Measurements from ENCODE around the gene RGMA. TPM values are rescaled to one million over a fixed set of nuclear protein-coding genes. Genes with fewer than 3 reads are reported as not detected.

The RGMA gene
- total RNA-seq, 4 donors from 2014 or later, result 5.6 to 12.8 (median 8.5) TPM

DNA sequence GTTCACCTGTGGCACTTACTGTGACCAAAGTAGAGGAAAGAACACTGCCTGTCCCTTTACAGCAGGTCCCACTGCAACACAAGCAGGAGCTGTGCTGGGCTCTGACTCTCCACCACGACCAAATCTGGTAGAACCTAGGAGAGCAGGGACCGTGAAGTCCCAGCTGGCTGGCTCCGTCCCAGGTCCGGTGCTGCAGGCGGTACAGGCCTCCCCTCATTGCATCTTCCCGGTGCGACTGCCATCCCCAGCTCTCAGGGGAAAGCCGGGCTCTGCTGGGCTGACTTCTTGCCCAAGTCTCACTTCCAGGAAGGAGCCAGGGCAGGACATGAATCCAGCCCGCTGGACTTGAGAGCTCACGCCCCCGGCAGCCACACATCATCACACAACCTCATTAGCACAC lies 33.8 kb downstream of the RGMA start:
- TF ChIP-seq, protein P1, sequence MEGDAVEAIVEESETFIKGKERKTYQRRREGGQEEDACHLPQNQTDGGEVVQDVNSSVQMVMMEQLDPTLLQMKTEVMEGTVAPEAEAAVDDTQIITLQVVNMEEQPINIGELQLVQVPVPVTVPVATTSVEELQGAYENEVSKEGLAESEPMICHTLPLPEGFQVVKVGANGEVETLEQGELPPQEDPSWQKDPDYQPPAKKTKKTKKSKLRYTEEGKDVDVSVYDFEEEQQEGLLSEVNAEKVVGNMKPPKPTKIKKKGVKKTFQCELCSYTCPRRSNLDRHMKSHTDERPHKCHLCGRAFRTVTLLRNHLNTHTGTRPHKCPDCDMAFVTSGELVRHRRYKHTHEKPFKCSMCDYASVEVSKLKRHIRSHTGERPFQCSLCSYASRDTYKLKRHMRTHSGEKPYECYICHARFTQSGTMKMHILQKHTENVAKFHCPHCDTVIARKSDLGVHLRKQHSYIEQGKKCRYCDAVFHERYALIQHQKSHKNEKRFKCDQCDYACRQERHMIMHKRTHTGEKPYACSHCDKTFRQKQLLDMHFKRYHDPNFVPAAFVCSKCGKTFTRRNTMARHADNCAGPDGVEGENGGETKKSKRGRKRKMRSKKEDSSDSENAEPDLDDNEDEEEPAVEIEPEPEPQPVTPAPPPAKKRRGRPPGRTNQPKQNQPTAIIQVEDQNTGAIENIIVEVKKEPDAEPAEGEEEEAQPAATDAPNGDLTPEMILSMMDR (IDR thresholded peaks at IDR 0.05), result no peak
- no peak for ATAC-seq (ENCODE audit: low FRiP score)
- DNase-seq (ENCODE audit: low spot score), result no peak

DNA sequence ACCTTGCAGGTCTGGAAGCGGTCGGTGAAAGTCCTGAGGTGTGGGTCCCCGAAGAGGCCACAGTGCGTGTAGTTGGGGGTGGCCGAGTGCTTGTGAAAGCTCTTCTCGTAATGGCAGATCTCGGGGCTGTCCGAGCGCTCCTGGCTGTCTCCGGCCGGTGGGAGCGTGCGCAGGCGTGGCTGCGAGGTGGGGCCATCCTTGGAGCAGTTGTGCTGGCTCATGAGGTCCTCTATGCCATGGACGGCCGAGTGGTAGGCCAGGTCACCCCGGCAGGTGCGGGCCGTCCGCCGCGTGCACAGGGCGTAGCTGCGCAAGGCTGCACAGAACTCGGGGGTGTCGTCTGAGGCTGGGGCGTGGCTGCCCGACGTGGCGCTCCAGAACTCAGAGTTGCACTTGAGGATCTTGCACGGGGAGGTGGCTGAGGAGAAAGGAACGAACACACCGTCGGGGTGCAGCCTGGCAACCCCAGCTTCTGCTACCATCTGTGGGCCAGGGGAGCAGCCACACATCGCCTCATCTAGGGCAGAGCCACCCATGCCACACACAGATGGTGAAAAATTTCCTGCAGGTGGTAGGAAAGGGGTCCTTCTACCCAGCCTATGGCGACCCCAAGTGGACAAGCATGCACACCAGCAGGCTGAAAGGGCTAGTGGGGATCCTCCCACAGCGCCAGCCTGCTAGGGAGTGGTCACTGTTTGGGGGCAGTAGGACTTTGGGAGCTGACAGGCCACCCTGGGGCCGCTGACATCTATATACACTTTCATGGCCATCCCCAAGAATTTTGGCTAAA lies 36.7 kb downstream of the RGMA start:
- no peak for ATAC-seq (ENCODE audit: low FRiP score)
- TF ChIP-seq, protein P1 (IDR thresholded peaks at IDR 0.05), result no peak
- no peak for DNase-seq (ENCODE audit: low spot score)

DNA sequence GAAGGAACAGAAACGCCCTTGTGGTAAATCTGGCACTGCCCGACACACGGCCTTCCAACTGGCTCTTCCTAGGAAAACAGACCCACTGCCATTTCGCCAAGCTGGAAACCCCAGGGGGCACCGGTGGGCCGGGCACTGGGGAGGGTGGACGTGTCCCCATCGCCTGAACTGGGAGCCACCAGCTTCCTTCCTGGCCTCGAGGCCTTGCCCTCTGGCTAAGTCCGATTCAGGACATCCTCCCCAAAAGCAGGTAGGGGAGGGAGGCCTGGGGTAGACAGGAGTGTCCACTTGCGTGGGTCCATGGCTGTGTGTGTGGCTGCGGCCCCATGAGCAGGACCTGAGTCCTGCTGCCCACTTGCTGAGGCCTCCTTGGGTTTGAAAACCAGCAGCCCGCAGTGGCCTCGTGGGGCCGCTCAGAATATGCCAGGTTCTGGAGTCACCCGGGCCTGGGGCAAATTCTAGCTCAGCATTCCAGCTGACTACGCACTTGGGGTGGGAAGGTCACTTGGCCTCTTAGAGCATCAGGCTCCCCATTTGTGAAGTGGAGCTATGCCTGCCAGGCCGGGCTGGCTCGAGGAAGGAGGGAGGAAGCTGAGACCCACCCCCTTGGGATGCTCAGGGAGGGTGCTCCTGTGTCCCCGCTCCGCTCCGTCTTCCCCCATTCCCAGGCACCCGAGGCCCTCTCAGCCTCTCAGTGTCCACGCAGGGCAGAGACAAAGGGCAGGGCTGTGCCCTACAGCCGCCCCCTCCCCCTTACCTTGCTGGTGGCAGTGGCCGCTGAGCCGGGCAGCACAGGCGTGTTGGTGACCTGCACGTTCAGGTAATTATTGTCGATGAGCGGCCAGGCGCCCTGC lies 37.5 kb downstream of the RGMA start:
- ATAC-seq (ENCODE audit: low FRiP score) (no peak), DNase-seq (ENCODE audit: low spot score) (no peak)
- TF ChIP-seq, protein P1 (IDR thresholded peaks at IDR 0.05), result no peak

DNA sequence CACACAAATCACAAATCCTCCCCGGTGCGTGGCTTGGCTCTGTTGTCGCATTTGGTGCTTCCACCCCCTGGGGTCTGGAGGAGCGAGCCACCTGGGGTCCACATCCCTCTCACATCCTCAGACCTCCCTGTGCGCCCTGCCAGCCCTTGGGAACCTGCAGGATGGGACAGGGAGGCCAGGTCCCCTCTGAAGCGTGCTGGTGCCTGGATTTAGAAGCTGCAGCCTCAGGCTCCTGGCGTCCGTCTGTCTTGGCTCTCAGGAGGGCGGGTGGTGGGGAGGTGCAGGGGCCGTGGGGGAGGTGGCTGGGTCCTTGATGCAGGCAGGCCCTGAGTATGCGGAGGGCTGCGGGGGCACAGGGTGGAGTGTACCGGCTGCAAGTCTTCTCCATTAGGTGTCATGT lies 38.4 kb downstream of the RGMA start:
- ATAC-seq (ENCODE audit: low FRiP score) (no peak), DNase-seq (ENCODE audit: low spot score) (no peak)
- TF ChIP-seq, protein P1 (IDR thresholded peaks at IDR 0.05), result no peak

DNA sequence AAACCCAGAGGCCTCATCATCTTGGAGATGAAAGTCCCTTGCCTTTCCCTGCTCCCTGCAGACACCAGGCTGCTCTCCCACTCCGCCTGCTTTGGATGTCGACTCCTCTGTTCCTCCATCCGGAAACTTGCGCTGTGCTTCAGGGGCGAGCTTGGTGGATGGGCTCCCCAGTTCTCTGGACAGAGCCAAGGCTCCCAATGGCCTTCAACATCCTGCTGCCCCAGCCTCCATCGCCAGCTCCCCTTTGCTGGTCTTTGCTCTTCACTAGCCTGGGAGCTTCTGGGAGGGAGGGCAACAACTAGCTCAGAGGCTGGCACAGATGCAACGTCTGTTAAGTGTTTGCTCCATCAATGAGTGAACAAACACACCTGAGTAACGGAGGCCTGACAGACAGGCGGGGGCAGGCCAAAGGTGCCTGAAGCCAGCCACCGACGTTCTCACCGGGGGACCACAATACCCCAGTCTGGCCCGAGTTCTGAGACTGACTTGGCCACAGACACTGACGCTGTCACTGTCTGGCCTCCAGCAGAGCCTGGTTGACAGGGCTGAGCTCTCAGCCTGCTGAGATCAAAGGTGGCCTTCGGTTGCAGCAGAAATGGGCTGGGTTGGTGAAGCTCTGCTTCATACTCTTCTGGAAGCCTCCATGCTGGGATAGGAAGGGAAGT lies 39.0 kb downstream of the RGMA start:
- TF ChIP-seq, protein P1 (IDR thresholded peaks at IDR 0.05), result no peak
- DNase-seq (ENCODE audit: low spot score) (no peak), ATAC-seq (ENCODE audit: low FRiP score) (no peak)

DNA sequence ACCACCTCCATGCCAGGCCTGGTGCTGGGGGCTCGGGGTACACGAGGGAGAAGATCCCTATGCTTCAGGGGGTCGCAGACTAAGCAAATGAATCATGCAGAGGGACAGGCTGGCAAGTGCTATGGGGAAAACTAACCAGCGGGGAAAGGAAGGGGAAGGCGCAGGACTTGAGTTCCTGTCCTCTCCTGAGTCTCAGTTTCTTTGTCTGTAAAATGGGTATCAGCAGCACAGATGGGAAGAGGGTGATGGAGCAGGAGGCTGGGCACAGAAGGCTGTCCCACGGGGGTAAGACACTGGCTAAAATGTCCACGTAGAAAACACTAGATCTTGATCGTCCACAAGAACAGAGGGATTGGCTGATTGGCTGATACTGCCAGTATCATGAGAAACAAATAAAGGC lies 39.8 kb downstream of the RGMA start:
- no peak for DNase-seq (ENCODE audit: low spot score)
- TF ChIP-seq, protein P1 (IDR thresholded peaks at IDR 0.05), result no peak

More for the DNA sequence above, 39.8 kb downstream of the RGMA start:
- no peak for ATAC-seq (ENCODE audit: low FRiP score)
